HG03457 (cell line): ENCODE data around the gene UBE4B.
"Not testable (repeated sequence)": the region's sequence is repeated elsewhere in the genome, so short reads cannot be mapped to it uniquely, and the experiment has no call there.

Source experiments
- ATAC-seq: cut with Tn5 transposase; IDR thresholded peaks from one replicate; pipeline ENCODE4 v1.9.1; 2021; ENCODE audit warnings: moderate number of reproducible peaks; ENCODE audit not compliant: unreplicated experiment

UBE4B gene

GRCh38 chr1:10032590-10033358 lies at the start of gene UBE4B:
UBE4B (plus strand) TSS chr1:10032958; CDS start chr1:10033671, 713 bp downstream.
- peak; percentile 93 for ATAC-seq

GRCh38 chr1:9984253-9984652 lies 48.5 kb upstream of the UBE4B start:
- ATAC-seq, result no peak

GRCh38 chr1:9985001-9985400 lies 47.8 kb upstream of the UBE4B start:
- no peak for ATAC-seq

- ATAC-seq, result no peak
These were observed 43.0 kb upstream of the UBE4B start for GRCh38 chr1:9989773-9990172.

GRCh38 chr1:9990944-9991343 lies 41.8 kb upstream of the UBE4B start:
- no peak for ATAC-seq

- ATAC-seq, result no peak
These were observed 39.8 kb upstream of the UBE4B start for GRCh38 chr1:9992910-9993309.

- no peak for ATAC-seq
These were observed 39.1 kb upstream of the UBE4B start for GRCh38 chr1:9993561-9994075.

GRCh38 chr1:9996624-9997582 lies 35.9 kb upstream of the UBE4B start, which contains the start of gene RBP7:
RBP7 (plus strand) TSS chr1:9997228; CDS start chr1:9997259, 31 bp downstream.
- no peak for ATAC-seq

GRCh38 chr1:10001016-10001665 lies 31.6 kb upstream of the UBE4B start:
- ATAC-seq, result no peak

- not testable (repeated sequence) for ATAC-seq
These were observed 27.5 kb upstream of the UBE4B start for GRCh38 chr1:10005248-10005647.

GRCh38 chr1:10007169-10007568 lies 25.6 kb upstream of the UBE4B start:
- ATAC-seq, result no peak

- no peak for ATAC-seq
These were observed 18.7 kb upstream of the UBE4B start for GRCh38 chr1:10014016-10014415.

- no peak for ATAC-seq
These were observed 13.2 kb upstream of the UBE4B start for GRCh38 chr1:10019561-10019960.

- no peak for ATAC-seq
These were observed 12.7 kb upstream of the UBE4B start for GRCh38 chr1:10020086-10020485.

- ATAC-seq, result not testable (repeated sequence)
These were observed 12.1 kb upstream of the UBE4B start for GRCh38 chr1:10020678-10021077.

GRCh38 chr1:10021992-10022391 lies 10.8 kb upstream of the UBE4B start:
- ATAC-seq, result not testable (repeated sequence)

GRCh38 chr1:10022656-10023055 lies 10.1 kb upstream of the UBE4B start:
- ATAC-seq, result no peak

GRCh38 chr1:10025354-10025753 lies 7.4 kb upstream of the UBE4B start:
- ATAC-seq, result no peak

- no peak for ATAC-seq
These were observed 5.7 kb upstream of the UBE4B start for GRCh38 chr1:10027027-10027426.

- not testable (repeated sequence) for ATAC-seq
These were observed 3.7 kb upstream of the UBE4B start for GRCh38 chr1:10028956-10029500.

GRCh38 chr1:10031461-10031860 lies 1.3 kb upstream of the UBE4B start:
- ATAC-seq, result no peak
